GM12864 (cell line): Measurements from ENCODE around the gene ERBB4.
"Not testable (repeated sequence)": the region's sequence is repeated elsewhere in the genome, so short reads cannot be mapped to it uniquely, and the experiment has no call there.

Experiments used
- DNase-seq: peaks from one replicate; pipeline ENCODE4 v3.0.0-alpha.2; 2011; ENCODE audit warnings: low read depth
- H3K4me3 ChIP-seq: 2 replicates; pipeline ENCODE4 v1.5.1; 2011; ENCODE audit warnings: mild to moderate bottlenecking, low read depth, low read length, control low read depth
- CTCF ChIP-seq: IDR thresholded peaks from 2 replicates; pipeline ENCODE4 v1.5.1; 2011; ENCODE audit warnings: low read depth, mild to moderate bottlenecking, moderate library complexity, low read length, control low read depth, inconsistent platforms; ENCODE audit errors: missing control alignments

The ERBB4 gene

GRCh38 chr2:212494418-212495020 lies 44.1 kb downstream of the ERBB4 start:
- DNase-seq, result no peak
- H3K4me3 ChIP-seq, result no peak overlapping the region
- TF ChIP-seq CTCF, result no peak

- no peak overlapping the region for H3K4me3 ChIP-seq
- no peak for DNase-seq
- no peak for TF ChIP-seq CTCF
Measured at GRCh38 chr2:212489719-212490346, 48.8 kb downstream of the ERBB4 start.

- no peak for DNase-seq
- no peak for TF ChIP-seq CTCF
- no peak overlapping the region for H3K4me3 ChIP-seq
Measured at GRCh38 chr2:212488611-212489010, 50.0 kb downstream of the ERBB4 start.

GRCh38 chr2:212484563-212485080 lies 54.0 kb downstream of the ERBB4 start:
- no peak overlapping the region for H3K4me3 ChIP-seq
- DNase-seq, result no peak
- TF ChIP-seq CTCF, result no peak

- no peak for DNase-seq
- TF ChIP-seq CTCF, result no peak
- no peak overlapping the region for H3K4me3 ChIP-seq
Measured at GRCh38 chr2:212480447-212480846, 58.2 kb downstream of the ERBB4 start.

- H3K4me3 ChIP-seq, result no peak overlapping the region
- no peak for TF ChIP-seq CTCF
- no peak for DNase-seq
Measured at GRCh38 chr2:212477571-212477970, 61.0 kb downstream of the ERBB4 start.

- no peak for DNase-seq
- TF ChIP-seq CTCF, result no peak
- H3K4me3 ChIP-seq, result no peak overlapping the region
Measured at GRCh38 chr2:212473211-212473610, 65.4 kb downstream of the ERBB4 start.

- H3K4me3 ChIP-seq, DNase-seq: not testable (repeated sequence)
Measured at GRCh38 chr2:212467551-212467950, 71.1 kb downstream of the ERBB4 start.
